GM21423 (cell line): ENCODE results near the gene NDUFA11.
"Not testable (repeated sequence)": the region's sequence is repeated elsewhere in the genome, so short reads cannot be mapped to it uniquely, and the experiment has no call there.

Experiments used
- ATAC-seq: cut with Tn5 transposase; IDR thresholded peaks from one replicate; pipeline ENCODE4 v1.9.1; 2021; ENCODE audit warnings: mild to moderate bottlenecking, moderate library complexity; ENCODE audit not compliant: unreplicated experiment

Gene NDUFA11

DNA sequence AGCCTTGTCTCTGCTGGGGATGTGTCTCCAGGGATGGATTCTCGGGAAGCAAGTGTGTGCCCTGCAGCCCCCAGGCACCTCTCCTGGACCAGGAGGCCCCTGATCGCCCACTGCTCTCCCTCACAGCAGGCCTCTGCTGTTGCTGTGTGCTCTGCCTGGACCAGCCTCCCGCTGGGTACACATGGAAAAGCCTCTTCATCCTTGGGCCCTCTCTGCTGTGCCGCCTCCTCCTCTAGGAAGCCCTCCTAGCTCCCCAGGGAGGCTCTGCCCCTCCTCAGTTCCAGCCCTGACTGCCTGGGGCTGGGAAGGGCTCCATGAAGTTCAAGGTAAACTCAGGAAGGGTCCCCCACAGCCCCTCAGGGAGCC lies 12.0 kb downstream of the NDUFA11 start:
- no peak for ATAC-seq

- ATAC-seq: no peak
Measured at GRCh38 chr19:5890099-5890498, 13.5 kb downstream of the NDUFA11 start.

- no peak for ATAC-seq
Measured at GRCh38 chr19:5889288-5889971, 14.2 kb downstream of the NDUFA11 start.

DNA sequence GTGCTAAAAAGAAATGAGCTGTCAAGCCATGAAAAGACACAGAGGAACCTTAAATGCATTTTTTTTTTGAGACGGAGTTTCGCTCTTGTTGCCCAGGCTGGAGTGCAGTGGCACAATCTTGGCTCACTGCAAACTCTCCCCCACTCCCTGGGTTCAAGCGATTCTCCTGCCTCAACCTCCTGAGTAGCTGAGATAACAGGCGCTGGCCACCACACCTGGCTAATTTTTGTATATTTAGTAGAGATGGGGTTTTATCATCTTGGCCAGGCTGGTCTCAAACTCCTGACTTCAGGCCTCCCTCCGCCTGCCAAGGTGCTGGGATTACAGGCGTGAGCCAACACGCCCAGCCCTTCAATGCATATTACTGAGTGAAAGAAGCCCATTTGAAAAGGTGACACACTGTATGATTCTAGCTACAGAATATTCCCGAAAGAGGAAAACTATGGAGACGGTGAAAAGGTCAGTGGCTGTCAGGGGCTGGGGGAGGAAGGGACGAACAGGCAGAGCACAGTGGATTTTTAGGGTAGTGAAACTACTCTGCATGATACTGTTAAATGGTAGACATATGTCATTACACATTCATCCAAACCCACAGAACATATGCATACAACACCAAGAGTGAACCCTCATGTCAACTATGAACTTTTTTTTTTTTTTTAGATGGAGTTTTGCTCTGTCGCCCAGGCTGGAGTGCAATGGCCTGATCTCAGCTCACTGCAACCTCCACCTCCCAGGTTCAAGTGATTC lies 19.4 kb downstream of the NDUFA11 start:
- ATAC-seq: not testable (repeated sequence)

DNA sequence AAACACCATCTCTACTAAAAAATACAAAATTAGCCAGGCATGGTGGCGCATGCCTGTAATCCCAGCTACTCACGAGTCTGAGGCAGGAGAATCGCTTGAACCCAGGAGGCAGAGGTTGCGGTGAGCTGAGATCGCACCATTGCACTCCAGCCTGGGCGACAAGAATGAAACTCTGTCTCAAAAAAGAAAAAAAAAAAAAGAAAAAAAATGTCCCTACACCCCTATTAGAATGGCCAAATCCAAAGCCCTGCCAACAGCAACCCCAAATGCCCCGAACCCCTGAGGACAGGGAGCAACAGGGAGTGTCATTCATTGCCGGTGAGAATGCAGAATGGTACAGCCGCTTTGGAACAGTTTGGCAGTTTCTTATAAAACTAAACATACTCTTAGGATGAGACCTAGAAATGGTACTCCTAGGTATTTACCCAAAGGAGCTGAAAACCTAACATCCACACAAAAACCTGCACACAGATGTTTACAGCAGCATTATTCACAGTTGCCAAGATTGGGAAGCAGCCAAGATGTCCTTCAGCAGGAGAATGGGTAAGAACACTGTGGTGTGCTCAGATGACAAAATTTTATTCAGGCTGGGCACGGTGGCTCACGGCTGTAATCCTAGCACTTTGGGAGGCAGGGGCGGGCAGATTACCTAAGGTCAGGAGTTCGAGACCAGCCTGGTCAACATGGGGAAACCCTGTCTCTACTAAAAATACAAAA lies 20.3 kb downstream of the NDUFA11 start:
- ATAC-seq: not testable (repeated sequence)

GRCh38 chr19:5882421-5882968 lies 21.1 kb downstream of the NDUFA11 start:
- no peak for ATAC-seq

DNA sequence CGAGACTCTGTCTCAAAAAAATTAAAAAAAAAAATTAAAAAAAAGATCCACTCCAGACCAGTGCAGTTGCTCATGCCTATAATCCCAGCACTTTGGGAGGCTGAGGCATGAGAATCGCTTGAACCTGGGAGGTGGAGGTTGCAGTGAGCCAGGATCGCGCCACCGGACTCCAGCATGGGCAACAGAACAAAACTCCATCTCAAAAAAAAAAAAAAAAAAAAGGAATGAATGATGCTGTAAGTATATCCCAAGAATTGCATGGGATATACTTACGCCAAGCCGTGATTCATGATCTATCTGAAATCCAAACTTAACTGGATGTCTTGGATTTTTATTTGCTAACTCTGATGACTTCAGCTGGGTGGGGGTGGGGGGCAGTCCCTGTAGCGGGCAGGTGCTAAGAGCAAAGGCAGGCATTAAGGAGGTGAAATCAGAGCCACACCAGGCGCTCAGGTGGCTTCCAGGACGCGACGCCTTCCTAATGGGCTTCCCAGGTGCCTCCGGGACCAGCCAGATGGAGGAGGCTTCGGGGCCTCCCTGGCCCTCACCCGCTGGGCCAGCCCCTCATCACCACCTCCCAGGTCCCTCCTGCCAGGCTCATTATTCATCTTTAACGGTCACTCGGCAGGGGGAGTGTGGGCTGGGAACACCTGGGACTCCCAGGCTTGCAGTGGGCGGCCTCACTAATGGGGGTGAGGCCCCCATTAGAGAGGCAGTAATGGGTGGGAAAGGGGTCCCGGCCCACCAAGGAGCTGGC lies 21.9 kb downstream of the NDUFA11 start:
- ATAC-seq: no peak

DNA sequence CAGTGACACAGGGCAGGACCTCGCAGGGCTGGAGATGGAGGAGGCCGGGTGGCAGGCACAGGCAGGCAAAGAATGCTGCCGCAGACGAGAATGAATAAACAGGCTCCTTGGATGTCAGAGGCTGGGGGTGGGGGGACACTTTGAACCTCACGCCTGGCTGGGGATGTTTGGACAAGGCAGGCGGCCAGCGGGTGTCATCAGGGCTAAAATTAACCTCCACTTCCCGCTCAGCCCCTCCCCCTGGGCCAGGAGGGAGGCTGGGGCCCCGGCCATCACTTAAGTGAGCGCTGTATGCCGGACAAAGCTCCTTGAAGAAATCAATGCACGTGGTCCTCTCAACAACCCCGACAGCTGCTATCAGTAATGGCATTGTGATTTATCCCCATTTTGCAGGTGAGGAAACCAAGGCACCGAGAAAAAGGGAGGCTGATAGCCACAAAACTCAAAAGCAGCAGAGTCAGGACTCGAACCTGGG lies 22.9 kb downstream of the NDUFA11 start:
- no peak for ATAC-seq

GRCh38 chr19:5880196-5880595 lies 23.4 kb downstream of the NDUFA11 start:
- no peak for ATAC-seq

GRCh38 chr19:5877882-5878281 lies 25.7 kb downstream of the NDUFA11 start:
- ATAC-seq: no peak

- ATAC-seq: no peak
Measured at GRCh38 chr19:5877427-5877826, 26.2 kb downstream of the NDUFA11 start.

DNA sequence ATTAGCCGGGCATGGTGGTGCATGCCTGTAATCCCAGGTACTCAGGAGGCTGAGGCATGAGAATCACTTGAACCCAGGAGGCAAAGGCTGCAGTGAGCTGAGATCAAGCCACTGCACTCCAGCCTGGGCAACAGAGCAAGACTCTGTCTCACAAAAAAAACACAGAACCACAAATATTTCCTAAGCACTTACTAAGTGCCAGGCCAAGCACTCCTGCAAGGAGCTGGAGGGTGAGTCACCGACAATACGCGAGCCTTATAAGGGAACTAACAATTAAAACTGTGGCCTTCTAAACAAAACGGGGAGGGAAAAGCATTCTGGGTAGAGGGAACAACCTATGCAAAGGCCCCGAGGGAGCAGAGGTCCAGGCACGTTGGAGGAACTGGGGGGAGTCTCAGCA lies 29.1 kb downstream of the NDUFA11 start:
- not testable (repeated sequence) for ATAC-seq

DNA sequence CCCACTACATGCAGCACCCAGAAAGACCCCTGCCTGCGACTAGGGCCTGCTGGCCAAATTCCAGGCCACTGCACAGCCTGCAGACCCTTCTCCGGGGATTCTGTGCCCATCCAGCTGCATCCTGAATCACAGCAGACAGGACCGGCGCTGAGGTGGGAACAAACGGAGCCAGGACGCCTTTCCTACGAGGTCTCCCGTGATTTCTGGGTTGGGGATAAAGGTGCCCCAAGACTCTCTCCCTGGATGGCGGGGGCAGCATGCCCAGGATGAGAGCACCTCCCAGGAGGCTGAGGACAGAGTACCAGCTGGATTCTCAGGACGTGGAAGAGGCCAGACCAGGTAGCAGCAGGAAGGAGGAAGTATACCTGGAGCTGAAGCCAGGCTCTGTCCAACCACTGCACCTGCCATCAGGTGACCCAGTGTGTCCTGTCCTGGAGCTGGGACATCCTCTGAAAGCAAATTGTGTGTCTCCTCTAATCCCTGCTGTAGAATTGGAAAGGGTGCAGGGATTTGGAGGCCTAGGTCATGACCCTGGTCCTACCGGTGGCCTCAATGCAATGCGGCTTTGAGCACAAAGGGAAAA lies 29.9 kb downstream of the NDUFA11 start:
- no peak for ATAC-seq

GRCh38 chr19:5870986-5871394 lies 32.6 kb downstream of the NDUFA11 start:
- ATAC-seq: no peak

DNA sequence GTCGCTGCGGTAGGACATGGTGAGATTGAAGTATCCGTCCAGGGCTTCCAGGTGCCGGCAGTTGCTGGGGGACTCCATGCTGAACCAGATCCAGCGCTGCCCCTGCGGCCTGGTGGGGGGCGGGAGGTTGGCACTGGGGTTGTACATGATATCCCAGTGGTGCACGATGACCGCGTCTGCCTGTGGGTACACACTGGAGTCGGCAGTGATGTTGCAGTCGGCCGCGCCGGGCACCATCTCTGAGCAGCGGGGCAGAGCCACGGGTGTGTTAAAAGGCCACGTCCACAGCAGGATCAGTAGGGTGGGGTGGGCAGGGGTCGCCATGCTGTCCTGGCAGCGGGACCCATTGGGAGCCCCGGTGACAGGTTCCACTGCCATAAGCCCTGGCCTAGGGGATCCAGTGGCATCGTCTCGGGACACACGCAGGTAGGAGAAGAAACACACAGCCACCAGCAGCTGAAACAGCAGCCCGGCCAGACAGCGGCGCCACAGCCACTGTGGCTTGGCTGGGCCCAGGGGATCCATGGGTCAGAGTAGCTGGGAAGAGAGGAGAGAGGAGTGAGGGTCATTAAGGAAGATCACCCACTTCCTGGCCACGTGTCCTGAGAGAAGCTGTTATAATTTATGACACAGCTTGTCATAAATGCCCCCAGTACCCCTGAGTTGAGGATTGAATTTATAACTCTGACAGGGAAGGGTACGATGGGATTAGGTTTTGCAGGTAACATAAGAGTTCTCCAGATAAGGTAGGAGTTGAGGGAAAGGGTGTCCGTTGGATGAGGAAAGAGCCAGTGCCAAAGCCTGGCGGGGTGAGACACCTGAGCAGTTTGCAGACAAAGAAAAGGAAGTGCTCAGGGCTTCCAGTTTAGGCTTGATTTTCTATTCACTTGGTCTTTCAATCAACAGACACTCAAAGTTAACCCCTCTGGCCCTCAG lies 36.1 kb downstream of the NDUFA11 start:
- ATAC-seq: no peak

DNA sequence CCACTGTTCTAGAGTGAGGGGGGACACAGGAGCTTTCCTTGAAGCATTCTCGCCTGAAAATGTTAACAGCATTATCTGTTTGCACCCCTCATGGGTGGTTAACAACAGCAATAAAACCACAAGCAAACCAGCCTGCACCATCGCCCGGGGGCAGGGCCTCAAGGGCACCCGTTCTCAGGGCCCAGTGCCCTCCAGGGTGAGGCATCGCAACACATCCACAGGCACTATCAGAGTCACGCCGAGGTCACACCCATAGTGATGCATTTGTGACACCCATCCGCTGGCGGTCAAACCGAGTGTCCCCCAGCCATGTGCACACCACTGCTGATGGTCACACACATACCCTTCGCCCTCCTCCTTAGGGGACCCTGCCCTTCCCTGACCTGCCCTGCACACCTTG lies 37.8 kb downstream of the NDUFA11 start:
- ATAC-seq: no peak

GRCh38 chr19:5864725-5865486 lies 38.7 kb downstream of the NDUFA11 start:
- no peak for ATAC-seq

GRCh38 chr19:5864013-5864720 lies 39.4 kb downstream of the NDUFA11 start:
- ATAC-seq: no peak
